ENCODE results near the gene EGR4. TPM values are rescaled to one million over a fixed set of nuclear protein-coding genes. Genes with fewer than 3 reads are reported as not detected.

Gene EGR4
- not detected in 2 replicates for total RNA-seq
- polyA plus RNA-seq (2012), result not detected

DNA sequence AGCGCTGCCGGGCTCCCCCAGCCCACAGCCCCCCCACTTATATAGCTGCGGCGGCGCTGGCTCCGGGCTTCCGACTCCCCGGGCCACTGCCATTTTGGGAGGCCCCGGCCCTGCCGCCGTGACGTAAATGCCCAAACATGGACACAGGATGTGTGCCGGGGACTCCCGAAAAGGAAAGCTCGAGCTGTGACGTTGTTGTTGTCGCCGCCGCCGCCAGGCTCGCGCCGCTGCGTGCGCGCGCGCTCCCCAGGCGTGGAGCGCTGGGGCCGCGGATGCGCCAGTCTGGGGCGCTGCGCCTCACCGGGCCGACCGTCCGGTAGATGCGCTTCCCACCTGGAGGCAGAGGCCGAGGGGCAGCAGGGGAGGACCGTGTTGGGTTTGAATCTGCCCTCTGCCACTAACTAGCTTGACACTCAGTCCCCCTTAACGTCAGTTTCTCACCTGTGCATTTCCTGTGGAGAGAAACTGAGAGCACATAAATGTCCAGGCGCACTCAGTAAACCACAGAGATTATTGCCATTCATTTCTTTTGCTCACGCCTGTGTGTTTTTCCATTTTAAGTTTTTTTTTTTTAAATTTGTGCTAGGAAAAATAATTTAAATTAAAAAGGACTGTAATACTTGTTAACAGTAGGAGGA, at the start of gene EGR4:
EGR4 (minus strand) TSS at position 15 of the 638 bp plus-strand sequence. CDS start 231 bp downstream, outside the sequence.
- peak; percentile 74 for DNase-seq (ENCODE audit: low read depth)

DNA sequence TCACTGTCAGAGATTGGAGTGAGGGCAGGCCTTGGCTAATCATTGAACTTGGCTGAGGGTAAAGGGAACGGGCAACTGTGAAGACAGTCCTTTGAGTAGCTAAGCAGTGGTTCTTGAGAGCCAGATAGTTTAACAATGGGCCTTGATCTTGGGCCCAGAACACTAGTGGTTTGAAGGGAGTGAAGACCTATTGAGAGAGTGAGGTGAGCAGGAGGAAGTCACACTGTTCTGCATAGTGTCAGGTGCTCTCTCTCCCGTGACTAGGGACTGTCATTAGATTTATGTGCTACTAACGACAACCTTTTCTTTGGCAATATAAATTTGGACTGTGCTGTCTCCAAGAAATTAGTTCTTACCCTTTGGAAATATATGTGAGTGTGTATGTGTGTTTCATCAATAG, 47.7 kb upstream of the EGR4 start:
- no peak for DNase-seq (ENCODE audit: low read depth)

DNA sequence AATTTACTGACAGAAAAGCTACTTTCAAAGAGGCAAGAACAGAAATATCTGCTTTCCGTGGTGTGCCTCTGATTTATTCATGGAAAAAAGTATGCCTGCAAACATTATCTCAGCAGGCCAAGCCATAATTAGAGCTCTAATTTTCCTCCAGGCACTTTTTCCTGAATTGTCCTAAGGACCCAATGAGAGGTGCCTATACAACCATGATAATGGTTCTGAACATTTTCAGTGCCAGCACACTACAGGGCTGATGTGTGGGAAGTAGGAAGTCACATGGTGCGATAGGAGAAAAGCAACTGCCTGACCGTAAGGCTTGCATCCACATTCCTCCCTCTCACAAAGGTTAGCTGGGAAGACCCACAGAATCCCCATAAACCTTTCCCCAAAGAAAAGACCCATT, 45.9 kb upstream of the EGR4 start:
- DNase-seq (ENCODE audit: low read depth), result no peak

DNA sequence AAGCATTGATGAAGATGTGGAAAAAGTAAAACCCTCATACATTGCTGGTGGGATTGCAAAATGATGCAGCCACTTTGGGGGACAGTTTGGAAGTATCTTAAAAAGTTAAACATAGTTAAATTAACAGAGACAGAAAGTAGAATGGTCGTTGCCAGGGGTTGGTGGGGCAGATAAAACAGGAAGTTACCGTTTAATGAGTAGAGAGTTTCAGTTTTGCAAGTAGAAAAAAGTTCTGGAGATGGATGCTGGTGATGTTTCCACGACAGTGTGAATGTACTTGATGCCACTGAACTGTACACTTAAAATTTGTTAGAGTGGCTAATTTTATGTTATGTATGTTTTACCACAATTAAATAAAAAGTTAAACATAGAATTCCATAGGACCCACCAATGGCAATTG, 44.5 kb upstream of the EGR4 start:
- no peak for DNase-seq (ENCODE audit: low read depth)

DNA sequence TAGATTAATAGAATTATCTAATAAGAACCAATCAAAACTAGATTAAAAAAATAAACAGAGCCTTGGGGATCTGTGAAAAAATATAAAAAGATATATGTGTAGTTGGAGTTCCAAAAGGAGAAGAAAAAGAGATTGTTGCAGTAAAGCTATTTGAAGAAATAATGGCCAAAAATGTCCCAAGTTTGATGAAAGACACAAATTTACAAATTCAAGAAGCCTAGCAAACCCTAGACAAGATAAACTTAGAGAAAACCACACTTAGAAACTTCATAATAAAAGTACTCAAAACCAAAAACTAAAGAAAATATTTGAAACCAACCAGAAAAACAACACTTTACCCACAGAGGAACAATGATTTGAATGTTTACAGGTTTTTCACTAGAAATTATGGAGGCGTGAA, 41.3 kb upstream of the EGR4 start:
- DNase-seq (ENCODE audit: low read depth), result no peak

DNA sequence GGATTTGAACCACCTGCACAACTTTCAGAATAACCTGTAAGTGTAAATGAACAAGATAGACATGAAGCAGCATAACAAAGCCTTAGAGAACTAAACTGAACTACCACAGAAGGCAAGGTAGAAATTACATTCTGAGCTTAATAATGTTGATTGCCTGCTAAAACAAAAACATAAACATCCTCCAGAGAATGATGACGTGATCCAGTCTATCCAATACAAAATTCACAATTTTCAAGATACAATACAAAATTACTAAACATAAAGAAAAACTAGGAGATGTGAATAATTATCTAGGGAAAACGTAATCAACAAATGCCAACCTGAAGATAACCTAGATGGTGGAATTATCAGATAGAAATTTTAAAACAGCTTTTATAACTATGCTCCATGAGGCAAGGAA, 40.7 kb upstream of the EGR4 start:
- no peak for DNase-seq (ENCODE audit: low read depth)

DNA sequence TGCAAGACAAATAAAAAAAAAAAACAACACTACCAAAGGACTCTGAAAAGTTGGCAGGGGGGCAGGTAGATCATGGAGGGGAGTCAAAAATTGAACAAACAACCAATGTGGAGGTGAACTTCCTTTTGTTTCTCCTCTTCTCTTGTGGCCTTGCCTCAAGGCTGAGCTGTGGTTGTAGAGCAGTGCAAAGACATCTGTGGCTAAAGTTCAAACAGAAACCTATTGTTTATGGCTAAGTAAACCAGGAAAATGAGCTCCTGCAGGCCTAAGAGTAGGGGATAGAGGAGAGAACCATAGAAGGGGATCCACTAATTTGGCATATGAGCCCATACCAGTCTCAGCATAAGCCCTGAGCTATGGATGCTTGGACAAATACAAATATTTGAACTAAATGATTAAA, 40.2 kb upstream of the EGR4 start:
- DNase-seq (ENCODE audit: low read depth), result no peak

DNA sequence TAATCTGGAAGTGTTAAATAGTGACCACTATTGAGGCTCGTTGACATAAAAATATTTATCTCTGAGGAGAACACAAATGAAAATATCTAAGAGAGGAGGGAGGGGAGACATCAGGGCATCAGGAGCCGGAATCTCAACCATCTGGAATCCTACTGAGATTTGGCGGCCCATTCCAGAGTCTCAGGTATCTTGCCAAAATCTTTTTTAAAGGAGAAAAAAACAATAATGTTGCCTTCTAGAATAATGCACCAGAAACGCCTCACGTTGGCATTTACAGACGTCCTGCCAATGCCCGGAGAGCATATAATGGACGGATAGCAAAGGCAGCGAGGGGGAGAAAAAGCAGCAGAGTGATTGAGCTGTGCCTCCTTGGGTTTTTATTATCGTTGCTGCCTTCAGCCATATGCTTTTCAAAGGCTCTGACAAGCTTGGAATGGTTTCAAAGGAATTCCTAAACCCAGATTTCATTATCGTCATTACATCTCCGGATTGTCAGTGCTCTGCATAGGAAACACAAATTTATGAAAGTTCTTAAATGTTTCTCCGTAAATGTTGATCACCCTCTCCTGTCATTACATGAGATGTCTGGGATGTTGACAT, 30.9 kb upstream of the EGR4 start:
- no peak for DNase-seq (ENCODE audit: low read depth)

DNA sequence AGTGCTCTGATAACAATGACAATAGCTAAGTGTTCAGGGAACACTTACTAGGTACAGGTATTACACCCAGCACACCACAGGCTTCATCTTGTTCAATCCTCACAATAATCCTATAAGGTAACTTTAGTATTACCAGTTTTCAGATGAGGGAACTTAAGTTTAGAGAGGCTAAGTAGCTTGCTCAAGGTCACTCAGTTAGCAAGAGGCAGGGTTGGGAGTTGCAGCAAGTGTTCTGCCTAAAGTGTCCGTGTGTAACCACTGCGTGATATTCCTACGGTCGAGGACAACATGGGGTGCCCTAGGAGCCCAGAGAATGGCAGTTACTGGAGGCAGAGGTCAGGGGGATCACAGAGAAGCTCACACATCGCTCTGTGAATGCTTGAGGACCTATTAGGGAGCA, 30.2 kb upstream of the EGR4 start:
- DNase-seq (ENCODE audit: low read depth), result no peak

DNA sequence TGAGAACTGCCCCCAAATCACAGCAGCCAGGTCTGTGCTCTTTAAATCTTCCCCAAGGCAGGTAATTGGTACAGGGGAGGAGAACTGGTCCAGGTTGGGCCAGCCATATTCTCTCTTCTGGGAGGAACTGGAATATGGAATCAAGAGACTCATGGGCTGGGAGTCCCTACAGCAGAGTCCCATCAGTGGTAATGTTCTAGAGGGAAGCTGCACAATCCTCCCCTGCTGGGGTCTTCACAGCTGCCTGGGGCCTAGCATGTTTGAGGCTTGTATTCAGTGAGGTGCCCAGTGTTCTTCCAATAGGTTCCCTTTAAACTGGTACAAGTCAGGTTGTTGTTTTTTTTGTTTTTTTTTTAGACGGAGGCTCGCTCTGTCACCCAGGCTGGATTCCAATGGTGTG, 21.1 kb upstream of the EGR4 start:
- DNase-seq (ENCODE audit: low read depth), result no peak

DNA sequence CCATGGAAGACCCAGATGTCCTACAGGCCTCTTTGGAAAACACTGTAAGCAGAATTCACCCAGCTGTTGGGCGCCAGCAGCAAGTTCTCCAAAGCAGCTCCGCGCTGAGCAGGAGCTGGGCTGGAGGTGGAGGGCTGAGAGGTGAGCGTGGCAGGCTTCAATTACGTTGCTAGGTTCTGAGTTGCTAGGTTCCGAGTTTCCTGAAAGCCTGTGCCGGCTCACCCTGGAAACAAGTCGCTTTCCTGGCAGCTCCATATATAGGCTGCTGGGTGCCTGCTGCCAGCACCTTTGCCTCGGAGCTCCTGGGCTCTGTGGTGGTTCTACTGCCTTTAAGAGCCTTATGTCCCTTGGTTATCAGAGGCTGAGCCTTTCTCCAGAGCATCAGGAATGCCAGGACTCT, 14.4 kb upstream of the EGR4 start:
- DNase-seq (ENCODE audit: low read depth), result no peak

DNA sequence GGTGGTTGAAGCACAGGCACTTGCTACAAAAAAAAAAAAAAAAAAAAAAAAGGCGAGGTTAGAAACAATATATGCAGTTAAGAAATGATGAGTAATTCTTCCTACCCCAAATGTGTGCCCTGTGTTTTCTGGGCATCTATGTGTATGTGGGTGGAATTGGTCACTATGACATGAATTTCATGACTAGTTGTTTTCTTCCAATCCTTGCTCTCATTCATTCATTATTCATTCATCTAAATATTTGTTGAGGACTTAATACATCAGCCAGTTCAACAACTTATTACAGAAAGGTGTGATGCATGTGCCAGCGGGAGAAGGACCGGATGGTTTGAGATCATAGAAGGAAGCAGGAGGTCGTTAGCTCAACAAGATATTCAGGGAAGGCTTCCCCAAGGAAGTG, 8.3 kb upstream of the EGR4 start:
- DNase-seq (ENCODE audit: low read depth), result no peak

DNA sequence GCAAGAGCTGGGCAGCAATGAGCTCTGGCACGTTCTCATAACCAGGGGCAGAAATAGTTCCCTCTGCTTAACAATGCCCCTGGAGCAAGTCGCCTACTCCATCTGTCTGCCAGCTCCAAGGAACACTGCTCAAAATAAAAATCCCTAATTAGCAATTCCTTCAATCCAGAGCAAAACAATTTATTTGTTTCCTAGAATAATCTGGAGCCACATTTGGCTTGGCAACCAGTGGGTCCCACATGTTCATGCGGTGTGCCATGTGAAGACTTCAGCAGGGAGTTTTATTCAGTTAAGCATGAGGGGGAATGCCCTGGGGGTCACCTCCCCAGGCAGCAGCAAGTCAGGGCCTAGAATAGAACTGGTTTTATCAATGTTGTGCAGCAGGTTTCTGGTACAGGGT, 7.6 kb upstream of the EGR4 start:
- no peak for DNase-seq (ENCODE audit: low read depth)

DNA sequence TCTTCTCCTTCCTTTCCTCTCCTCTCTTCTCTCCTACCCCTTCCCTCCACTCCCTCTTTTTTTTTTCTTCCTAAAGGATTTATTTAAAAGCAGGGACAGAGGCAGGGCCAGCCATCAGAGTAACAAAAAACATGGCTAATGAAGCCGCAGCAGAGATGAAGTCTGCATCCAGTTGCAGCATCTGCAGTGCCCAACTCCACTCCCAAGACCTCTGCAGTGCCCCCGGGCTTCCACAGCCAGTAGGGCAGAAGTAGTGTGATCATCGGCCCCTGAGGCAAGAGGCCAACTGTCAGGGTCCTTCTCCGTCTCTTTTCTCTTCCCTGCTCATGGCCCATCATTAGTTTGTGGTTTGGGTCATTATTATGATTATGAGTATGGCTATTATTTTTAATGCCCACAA, 4.2 kb upstream of the EGR4 start:
- no peak for DNase-seq (ENCODE audit: low read depth)

DNA sequence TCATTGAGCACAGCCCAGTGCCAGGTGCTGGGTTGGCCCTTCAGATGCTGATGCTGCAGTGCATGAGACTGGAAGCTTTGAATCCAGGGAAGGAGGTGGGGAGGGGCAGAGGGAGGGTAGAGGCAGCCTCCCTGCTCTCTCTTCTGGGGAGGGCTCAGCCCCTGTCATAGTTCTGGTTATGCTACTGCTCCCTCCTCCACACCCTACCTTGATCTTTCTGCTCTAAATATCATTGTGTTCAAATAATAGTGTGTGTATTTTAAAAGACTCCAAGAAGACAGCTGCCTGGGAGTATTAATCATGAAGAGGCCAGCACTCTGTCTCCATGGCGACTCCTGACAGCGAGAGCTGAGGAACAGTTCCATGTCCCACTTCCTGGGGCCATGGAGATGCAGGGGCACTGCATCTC, 3.8 kb upstream of the EGR4 start:
- peak; percentile 78 for DNase-seq (ENCODE audit: low read depth)

DNA sequence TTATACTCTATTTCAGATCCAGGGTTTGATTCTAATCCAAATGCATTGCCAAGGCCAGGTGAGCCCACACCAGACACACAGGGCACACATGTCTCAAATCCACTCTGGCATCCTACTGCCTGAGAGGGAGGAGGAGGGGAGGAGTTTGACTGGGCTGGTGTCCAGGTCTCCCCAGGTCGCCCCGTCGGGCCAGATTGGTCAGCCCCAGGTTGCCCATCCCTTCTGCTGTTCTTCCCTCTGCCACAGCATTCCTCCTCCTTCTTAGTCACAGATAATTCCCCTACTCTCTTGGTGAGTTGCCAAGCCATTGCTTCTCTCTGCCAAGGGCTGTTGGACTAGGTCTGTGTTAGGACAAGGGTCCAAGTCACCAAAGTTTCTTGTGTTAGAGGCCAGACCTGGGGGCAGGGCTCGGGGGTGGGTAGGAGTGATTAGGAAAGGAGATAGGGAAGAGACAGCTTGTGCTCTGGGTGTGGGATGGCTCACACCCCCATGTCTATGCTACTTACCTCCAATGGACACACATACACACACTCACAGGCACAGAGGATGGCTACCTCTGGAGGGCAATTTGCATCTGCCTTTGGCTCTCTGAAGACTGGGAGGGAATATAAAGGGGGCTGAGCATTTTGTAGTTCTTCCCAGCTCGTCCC, 2.5 kb upstream of the EGR4 start:
- no peak for DNase-seq (ENCODE audit: low read depth)

DNA sequence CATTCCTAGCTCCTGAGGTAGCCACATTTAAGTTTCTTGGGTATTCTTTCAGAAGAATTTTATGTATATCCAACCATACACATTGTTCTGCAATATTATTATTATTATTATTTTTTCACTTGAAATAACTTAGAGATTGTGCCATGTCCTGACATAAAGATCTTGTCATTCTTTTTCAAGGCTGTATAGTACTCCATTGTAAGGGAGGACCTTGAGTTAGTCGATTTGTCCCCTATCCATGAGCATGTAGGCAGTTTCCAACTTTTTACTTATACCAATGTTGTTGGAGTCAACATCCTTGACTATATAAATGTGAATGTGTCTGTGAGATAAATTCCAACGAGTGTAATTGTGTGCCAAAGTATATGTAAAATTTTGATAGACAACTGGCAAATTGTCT, 891 bp upstream of the EGR4 start:
- DNase-seq (ENCODE audit: low read depth), result no peak

DNA sequence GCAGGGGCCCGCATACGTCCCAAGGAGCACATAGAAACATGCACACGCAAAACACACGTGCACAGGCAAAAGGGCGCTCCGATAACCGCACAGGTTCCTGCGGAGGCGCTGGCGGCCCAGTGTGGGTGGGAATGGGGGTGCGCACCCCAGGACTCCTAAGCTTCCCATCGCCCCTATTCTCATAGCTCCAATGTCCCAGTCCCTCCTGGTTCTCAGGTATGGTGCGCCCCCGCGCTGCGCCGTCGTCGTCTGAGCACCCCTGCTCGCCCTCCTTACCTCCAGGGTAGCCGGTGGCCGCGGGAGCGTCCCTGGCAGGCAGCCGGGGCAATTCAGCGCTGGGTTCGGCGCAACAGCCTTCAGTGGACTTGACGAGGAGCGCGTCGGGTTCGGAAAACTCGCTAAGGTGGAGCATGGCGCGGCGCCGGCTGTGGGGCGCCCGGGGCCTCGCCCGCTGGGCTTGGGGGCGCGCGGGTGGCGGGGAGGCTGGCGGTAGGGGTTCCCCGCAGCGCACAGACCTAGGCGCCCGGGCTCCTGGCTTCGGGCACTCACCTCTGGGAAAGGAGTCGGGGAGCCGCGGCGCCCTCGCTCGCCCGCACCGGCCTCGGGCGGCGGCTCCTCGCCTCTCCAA, 328 bp downstream of the EGR4 start:
- DNase-seq (ENCODE audit: low read depth), result no peak

DNA sequence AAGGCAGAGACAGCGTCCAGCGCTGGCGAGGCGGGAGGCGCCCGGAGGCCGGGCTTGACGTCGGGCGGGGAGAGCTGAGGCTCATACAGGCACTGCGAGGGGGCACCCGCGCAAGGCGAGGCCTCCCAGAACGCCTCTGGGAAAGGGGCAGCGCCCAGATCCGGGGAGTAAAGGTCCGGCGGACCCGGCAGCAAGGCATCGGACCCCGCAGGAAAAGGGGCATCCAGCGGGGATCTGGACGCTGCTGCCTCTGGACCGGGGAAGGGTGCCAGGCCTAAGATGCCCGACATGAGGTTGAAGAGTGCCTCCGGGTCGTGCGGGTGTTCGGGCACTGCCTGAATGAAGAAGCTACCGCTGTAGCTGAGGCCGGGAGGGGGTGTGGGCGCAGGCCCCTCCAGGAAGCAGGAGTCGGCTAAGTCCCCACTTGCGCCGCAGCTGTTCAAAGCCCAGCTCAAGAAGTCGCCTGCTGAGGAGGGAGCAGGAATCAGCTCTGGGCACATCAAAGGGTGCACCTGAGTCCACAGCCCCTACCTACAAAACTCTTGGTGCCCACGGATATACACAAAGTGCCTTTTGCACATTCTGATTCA, 937 bp downstream of the EGR4 start:
- DNase-seq (ENCODE audit: low read depth), result no peak

DNA sequence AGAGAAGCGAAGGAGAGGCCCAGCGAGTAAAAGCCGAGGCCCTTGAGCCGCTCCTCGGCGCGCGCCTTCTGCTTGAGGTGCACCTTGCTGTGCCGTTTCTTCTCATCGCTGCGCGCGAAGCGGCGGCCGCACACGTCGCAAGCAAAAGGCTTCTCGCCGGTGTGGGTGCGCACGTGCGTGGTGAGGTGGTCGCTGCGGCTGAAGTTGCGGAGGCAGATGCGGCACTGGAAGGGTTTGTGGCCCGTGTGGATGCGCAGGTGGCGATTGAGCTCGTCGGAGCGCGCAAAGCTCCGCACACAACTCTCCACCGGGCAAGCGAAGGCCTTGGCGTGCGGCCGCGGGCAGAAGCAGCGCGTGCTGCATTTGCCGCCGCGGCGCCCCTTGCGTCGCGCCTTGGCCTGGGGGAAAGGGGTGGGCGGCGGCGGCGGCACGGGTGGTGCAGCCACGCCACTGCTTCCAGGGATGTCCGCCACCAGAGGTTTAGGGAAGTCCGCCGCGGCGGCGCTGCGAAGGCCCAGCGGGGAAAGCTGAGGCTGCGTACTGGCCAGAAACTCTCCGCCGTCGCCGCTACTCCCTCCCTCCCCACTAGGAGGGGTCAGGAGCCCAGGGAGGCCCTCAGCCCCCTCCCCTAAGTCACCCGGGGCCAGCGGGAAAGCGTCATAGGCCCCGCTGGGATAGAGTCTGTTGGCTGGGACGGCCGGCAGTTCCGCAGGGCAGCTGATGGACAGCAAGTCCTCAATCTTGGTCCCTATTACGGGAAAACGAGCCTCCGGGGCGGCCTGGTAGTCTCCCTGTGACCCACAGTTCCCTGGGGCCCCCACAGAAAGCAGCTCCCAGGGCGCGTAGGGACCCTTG, 1.7 kb downstream of the EGR4 start:
- DNase-seq (ENCODE audit: low read depth), result no peak

DNA sequence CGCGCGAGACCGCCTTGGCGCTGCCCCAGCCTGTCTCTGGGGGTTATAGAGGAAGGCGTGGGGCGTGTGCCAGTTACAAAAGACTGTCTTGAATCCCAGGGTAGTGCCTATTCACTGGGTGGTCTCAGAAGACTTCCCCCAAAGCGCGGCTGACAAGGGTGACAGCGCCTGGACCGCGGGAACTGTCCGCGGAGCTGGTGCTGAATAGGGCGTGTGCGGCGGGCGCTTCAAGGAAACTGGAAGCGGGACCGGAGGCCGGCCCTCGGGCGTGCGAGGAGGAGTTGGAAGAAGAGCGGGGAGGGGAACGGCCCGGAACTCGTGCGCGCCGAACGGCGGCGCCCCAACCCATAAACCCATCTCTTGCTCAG, 2.3 kb downstream of the EGR4 start:
- peak; percentile 67 for DNase-seq (ENCODE audit: low read depth)

Measured in myocyte (in vitro differentiated cells).